Neural progenitor cell (in vitro differentiated cells): ENCODE results near the gene MSANTD2.

Experiments used
- EZH2 ChIP-seq: fragments of 200-600 bp; sonication (generic); IDR thresholded peaks from 2 replicates; pipeline ENCODE4 v1.6.1; 2017; ENCODE audit warnings: antibody characterized with exemption, mild to moderate bottlenecking, moderate library complexity
- TF ChIP-seq, protein P1 (sequence below): fragments of 200-600 bp; sonication (generic); IDR thresholded peaks from 2 replicates; pipeline ENCODE4 v1.5.1; 2017; ENCODE audit warnings: antibody characterized with exemption, mild to moderate bottlenecking

- TF ChIP-seq EZH2, result no peak
- TF ChIP-seq, protein P1, sequence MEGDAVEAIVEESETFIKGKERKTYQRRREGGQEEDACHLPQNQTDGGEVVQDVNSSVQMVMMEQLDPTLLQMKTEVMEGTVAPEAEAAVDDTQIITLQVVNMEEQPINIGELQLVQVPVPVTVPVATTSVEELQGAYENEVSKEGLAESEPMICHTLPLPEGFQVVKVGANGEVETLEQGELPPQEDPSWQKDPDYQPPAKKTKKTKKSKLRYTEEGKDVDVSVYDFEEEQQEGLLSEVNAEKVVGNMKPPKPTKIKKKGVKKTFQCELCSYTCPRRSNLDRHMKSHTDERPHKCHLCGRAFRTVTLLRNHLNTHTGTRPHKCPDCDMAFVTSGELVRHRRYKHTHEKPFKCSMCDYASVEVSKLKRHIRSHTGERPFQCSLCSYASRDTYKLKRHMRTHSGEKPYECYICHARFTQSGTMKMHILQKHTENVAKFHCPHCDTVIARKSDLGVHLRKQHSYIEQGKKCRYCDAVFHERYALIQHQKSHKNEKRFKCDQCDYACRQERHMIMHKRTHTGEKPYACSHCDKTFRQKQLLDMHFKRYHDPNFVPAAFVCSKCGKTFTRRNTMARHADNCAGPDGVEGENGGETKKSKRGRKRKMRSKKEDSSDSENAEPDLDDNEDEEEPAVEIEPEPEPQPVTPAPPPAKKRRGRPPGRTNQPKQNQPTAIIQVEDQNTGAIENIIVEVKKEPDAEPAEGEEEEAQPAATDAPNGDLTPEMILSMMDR, result no peak
These were observed 52.1 kb downstream of the MSANTD2 start for GRCh38 chr11:124748100-124748418.
